ENCODE results near the gene DDX56.

- TF ChIP-seq CTCF (conservative IDR thresholded peaks at IDR 0.05; ENCODE audit: low read depth, low read length), result no peak
- TF ChIP-seq SMC3 (IDR thresholded peaks at IDR 0.05; ENCODE audit: low read depth, low read length), result no peak
- no peak for TF ChIP-seq POLR2A (IDR thresholded peaks at IDR 0.05; ENCODE audit: low read depth, low read length)
- no peak for TF ChIP-seq USF2 (IDR thresholded peaks at IDR 0.05; ENCODE audit: low read depth, low read length)
- TF ChIP-seq ELK1 (IDR thresholded peaks at IDR 0.05; ENCODE audit: borderline replicate concordance, low read depth, low read length), result no peak
- no peak for TF ChIP-seq RFX5 (IDR thresholded peaks at IDR 0.05; ENCODE audit: low read depth, low read length)
These were observed 42.7 kb downstream of the DDX56 start for GRCh38 chr7:44530990-44531389.
